ENCODE results near the gene DGCR8.

DGCR8 gene

DNA sequence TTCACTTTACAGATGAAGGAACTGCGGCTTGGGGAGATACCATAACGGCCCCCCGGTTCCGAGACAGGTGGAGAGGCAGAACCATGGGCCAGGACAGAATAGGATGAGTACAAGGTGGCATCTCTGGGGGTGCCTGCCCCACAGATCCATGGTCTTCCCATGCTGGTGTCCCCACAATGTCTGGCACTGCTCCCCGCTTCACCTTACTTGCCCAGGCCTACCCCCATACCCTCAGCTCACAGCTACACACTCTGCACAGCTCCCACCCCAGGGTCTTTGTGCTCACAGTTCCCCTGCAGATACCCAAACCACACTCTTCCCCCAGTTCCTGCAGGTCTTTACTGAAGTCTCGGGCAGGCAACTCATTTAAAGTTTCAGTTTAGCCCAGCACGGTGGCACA is 11.4 kb upstream of the DGCR8 start:
- no peak for TF ChIP-seq CTCF (IDR thresholded peaks at IDR 0.05; ENCODE audit: low read depth, low read length)
- H3K4me3 ChIP-seq (replicated peaks in 1 of 2; ENCODE audit: low read depth in 2 of 2, low read length in 2 of 2), result no peak overlapping the region
- no peak for DNase-seq (ENCODE audit: low read depth in 2 of 2)

DNA sequence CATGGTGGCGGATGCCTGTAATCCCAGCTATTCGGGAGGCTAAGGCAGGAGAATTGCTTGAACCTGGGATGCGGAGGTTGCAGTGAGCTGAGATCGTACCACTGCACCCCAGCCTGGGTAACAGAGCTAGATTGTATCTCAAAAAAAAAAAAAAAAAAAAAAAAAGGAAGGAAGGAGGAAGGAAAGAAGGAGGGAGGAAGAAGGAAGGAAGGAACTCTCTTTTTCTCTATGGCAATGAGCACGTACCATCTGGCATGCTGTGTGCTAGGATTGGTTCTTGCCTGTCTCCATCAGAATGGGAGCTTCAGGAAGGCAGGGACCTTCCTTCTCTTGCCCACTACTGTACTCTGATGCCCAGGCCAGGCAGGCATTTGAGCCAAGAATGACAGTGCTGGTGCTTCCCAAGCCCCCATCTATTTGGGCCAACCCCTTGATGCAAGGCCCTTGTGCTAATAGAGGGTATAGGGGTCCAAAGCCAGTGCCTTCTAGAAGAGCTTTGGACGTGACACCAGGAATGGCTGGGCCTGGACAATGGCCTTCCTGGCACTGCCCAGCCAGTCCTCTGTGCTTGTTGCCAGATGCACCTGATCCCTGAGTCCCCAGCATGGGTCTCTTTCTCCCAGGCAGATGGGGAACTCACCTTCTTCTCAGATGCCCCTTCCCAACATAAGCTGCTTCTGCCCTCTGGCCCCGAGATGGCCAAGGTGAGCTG is 10.6 kb upstream of the DGCR8 start:
- no peak for TF ChIP-seq CTCF (IDR thresholded peaks at IDR 0.05; ENCODE audit: low read depth, low read length)
- H3K4me3 ChIP-seq (replicated peaks in 1 of 2; ENCODE audit: low read depth in 2 of 2, low read length in 2 of 2), result no peak overlapping the region
- no peak for DNase-seq (ENCODE audit: low read depth in 2 of 2)

DNA sequence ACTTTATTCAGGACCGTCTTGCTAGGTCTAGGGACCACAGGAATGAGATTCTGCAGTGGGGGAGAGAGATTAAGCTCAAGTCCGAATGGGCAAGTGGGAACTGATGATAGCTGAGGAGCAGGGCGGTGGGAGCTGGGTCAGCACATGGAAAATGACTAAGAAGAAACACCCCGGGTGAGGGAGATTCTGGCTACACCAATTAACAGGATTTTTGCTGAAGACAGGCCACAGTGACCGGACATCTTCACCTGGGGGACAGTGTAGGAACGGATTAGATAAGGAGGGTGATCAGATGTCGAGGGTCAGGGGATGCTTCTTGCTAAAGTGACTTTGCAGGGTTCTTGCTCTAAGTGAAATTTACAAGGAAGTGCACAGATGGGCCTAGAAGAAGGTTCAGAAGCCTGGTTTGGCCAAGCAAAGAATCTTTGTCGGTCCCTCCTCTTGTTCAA is 8.5 kb upstream of the DGCR8 start:
- H3K4me3 ChIP-seq (replicated peaks in 1 of 2; ENCODE audit: low read depth in 2 of 2, low read length in 2 of 2), result no peak overlapping the region
- DNase-seq (ENCODE audit: low read depth in 2 of 2), result no peak
- TF ChIP-seq CTCF (IDR thresholded peaks at IDR 0.05; ENCODE audit: low read depth, low read length), result no peak

GRCh38 chr22:20076627-20077172 is 3.3 kb upstream of the DGCR8 start:
- DNase-seq (ENCODE audit: low read depth in 2 of 2), result no peak
- H3K4me3 ChIP-seq (replicated peaks in 1 of 2; ENCODE audit: low read depth in 2 of 2, low read length in 2 of 2), result no peak overlapping the region
- TF ChIP-seq CTCF (IDR thresholded peaks at IDR 0.05; ENCODE audit: low read depth, low read length), result no peak

DNA sequence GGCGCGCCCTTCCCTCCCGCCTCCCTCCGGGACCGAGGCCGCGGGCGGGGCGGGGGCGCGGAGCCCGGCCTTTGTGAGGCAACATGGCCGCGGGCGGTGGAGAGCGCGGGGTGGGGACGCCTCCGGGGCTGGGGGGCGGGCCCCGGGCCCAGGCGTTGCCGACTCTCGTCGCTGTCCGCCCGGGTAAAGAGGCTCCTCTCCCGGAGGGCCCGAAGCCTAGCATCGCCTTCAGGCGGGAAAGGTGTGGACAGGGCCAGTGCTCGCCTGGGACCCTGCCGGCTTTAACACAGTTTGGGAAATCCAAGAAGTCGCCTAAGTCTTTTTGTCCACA is 369 bp downstream of the DGCR8 start:
- H3K4me3 ChIP-seq (replicated peaks in 1 of 2; ENCODE audit: low read depth in 2 of 2, low read length in 2 of 2), result peak overlapping the region; percentile 73 to 80
- peak; percentile 45 to 62 for DNase-seq (ENCODE audit: low read depth in 2 of 2)
- TF ChIP-seq CTCF (IDR thresholded peaks at IDR 0.05; ENCODE audit: low read depth, low read length), result no peak

- peak; percentile 55 to 76 for DNase-seq (ENCODE audit: low read depth in 2 of 2)
- no peak for TF ChIP-seq CTCF (IDR thresholded peaks at IDR 0.05; ENCODE audit: low read depth, low read length)
- H3K4me3 ChIP-seq (replicated peaks in 1 of 2; ENCODE audit: low read depth in 2 of 2, low read length in 2 of 2), result peak overlapping the region; percentile 73 to 80
Measured at GRCh38 chr22:20080776-20081654, 974 bp downstream of the DGCR8 start.
